BJ (cell line): ENCODE measurements around the gene NME9. TPM values are rescaled to one million over a fixed set of nuclear protein-coding genes. Genes with fewer than 3 reads are reported as not detected.

Experiments used
- CTCF ChIA-PET: fragments of 350-600 bp; formaldehyde crosslinking; extraction: SDS; loops from one replicate; lab custom pipeline; 2021; ENCODE audit warnings: antibody characterized with exemption, inconsistent platforms; lab: Yijun Ruan, JAX
- POLR2A ChIA-PET: fragments of 300-600 bp; sonication (Branson Sonifier 250); formaldehyde crosslinking; extraction: SDS; loops from one replicate; lab custom pipeline; 2021; ENCODE audit warnings: antibody characterized with exemption; lab: Charles Lee
- DNase-seq: peaks from one replicate; pipeline ENCODE4 v3.0.0-alpha.2; 2011; ENCODE audit warnings: low read depth
- H3K27me3 ChIP-seq: 2 replicates; pipeline ENCODE4 v1.6.0; 2011; ENCODE audit warnings: low read length; ENCODE audit not compliant: control insufficient read depth, insufficient read depth
- H3K36me3 ChIP-seq: 2 replicates; pipeline ENCODE4 v1.5.1; 2011; ENCODE audit warnings: low read length; ENCODE audit not compliant: control insufficient read depth, insufficient read depth
- H3K4me3 ChIP-seq: 2 replicates; pipeline ENCODE4 v1.5.1; 2011; ENCODE audit warnings: low read depth, mild to moderate bottlenecking, control low read depth, low read length
- CTCF ChIP-seq: IDR thresholded peaks from 2 replicates; pipeline ENCODE4 v1.5.1; 2011; ENCODE audit warnings: low read depth, mild to moderate bottlenecking, control low read depth, inconsistent platforms, low read length, moderate library complexity; ENCODE audit not compliant: insufficient read depth
- polyA plus RNA-seq: library from polyadenylated mRNA; depleted of rRNA; stranded (reverse); fragments of >200 nt; gene quantifications from 2 replicates; pipeline ENCODE4 v1.2.3, GENCODE V29; 2011

The NME9 gene
- polyA plus RNA-seq, 1 experiment: not detected

- ChIA-PET POLR2A (no interaction called here), CTCF (interaction anchor here (1.0 to 1.1 kb wide), 2 partner anchors 9 to 13 kb away, joined by 3 read pairs; no protein-coding TSS in a partner anchor)
- TF ChIP-seq CTCF: no peak
- H3K4me3 ChIP-seq: no peak overlapping the region
- no peaks in the 10 kb centered on the region for H3K27me3 ChIP-seq
- no peak for DNase-seq
- peaks cover 8% of the 10 kb centered on the region for H3K36me3 ChIP-seq
Observed at GRCh38 chr3:138289260-138289659, 40.4 kb downstream of the NME9 start.

- peak; percentile 24; the same call in 1 of the 2 replicates for TF ChIP-seq CTCF
- CTCF ChIA-PET: interaction anchor here (1.1 kb wide), 1 partner anchor 184 kb away, joined by 3 read pairs; no protein-coding TSS in a partner anchor
Observed at GRCh38 chr3:138284957-138285477, 44.6 kb downstream of the NME9 start.

GRCh38 chr3:138284079-138284478, 45.6 kb downstream of the NME9 start:
- no peak for TF ChIP-seq CTCF
- Histone ChIP-seq H3K36me3 (peaks cover 3% of the 10 kb centered on the region; the same call in 1 of the 2 replicates), H3K27me3 (no peaks in the 10 kb centered on the region), H3K4me3 (no peak overlapping the region)
- CTCF ChIA-PET: interaction anchor here (1.2 kb wide), 1 partner anchor 12 kb away, joined by 3 read pairs; no protein-coding TSS in a partner anchor
- POLR2A ChIA-PET: no interaction called here
- DNase-seq: no peak

More at GRCh38 chr3:138284957-138285477, 44.6 kb downstream of the NME9 start:
- DNase-seq: no peak
- POLR2A ChIA-PET: no interaction called here
- Histone ChIP-seq H3K4me3 (no peak overlapping the region), H3K27me3 (no peaks in the 10 kb centered on the region), H3K36me3 (peaks cover 7% of the 10 kb centered on the region)

DNA sequence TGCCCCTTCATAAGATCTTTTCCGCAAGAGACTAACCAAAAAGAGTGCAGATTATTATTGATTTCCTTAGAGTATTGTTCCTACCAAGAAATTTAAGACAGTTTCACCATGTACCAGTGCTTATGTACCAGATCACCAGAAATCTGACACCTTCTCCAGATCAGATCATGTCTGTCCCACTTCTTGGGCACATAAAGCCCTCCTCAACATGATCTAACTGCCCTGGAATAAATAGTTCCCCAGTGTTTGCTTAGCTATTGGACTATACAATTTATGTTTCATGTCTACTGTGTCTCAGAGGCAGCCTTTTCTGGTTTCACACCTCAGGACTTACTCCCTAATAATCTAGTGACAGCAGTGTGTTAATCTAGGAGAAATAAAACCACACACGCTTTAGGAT, 46.8 kb downstream of the NME9 start:
- H3K36me3 ChIP-seq: 0 out of 2 replicates have a peak, but pooled peaks cover 1% of the 10 kb centered on the region
- TF ChIP-seq CTCF: no peak
- no peak for DNase-seq
- CTCF ChIA-PET: no interaction called here
- H3K4me3 ChIP-seq: no peak overlapping the region
- POLR2A ChIA-PET: interaction anchor here (0.5 kb wide), 1 partner anchor 165 kb away, joined by 4 read pairs; no protein-coding TSS in a partner anchor
- no peaks in the 10 kb centered on the region for H3K27me3 ChIP-seq

GRCh38 chr3:138281561-138281960, 48.1 kb downstream of the NME9 start:
- TF ChIP-seq CTCF: no peak
- ChIA-PET POLR2A (no interaction called here), CTCF (interaction anchor here (0.9 to 1.5 kb wide), 3 partner anchors 10 to 102 kb away, joined by 3 to 4 read pairs (median 3); no protein-coding TSS in a partner anchor)
- H3K4me3 ChIP-seq: no peak overlapping the region
- no peaks in the 10 kb centered on the region for H3K27me3 ChIP-seq
- H3K36me3 ChIP-seq: 0 out of 2 replicates have a peak, but pooled peaks cover 1% of the 10 kb centered on the region
- DNase-seq: no peak
